ENCODE measurements around the gene LOX. TPM values are rescaled to one million over a fixed set of nuclear protein-coding genes. Genes with fewer than 3 reads are reported as not detected.

The LOX gene
- total RNA-seq, 1 donor from 2014 or later: 0.27 TPM

DNA sequence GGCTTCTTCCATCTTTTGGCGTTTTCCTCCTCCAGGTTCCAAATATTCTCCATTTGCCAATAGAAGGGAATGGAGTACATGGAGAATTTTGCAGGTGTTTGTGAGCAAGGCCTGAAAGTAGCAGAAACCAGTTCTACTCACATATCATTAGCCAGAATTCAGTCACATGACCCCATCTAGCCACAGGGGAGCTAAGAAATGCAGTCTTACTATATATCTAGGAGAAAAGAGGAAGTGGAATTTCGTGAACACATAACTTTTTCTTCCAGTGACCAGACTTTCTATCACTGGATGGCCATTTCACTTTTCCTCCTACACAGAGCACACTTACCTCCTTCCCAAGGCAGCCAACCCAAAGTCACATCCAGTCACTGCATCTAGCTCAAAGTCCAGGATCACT lies 55.1 kb downstream of the LOX start:
- Mint-ChIP-seq H3K36me3 (ENCODE audit: unreplicated experiment) (no peaks in the 10 kb centered on the region), H3K4me1 (ENCODE audit: low read depth, unreplicated experiment) (no peaks in the 10 kb centered on the region), H3K4me3 (ENCODE audit: unreplicated experiment) (no peak overlapping the region), H3K27me3 (ENCODE audit: unreplicated experiment) (no peaks in the 10 kb centered on the region), H3K27ac (ENCODE audit: unreplicated experiment) (no peak overlapping the region), H3K9me3 (ENCODE audit: unreplicated experiment) (no peaks in the 10 kb centered on the region)
- TF ChIP-seq, protein P1, sequence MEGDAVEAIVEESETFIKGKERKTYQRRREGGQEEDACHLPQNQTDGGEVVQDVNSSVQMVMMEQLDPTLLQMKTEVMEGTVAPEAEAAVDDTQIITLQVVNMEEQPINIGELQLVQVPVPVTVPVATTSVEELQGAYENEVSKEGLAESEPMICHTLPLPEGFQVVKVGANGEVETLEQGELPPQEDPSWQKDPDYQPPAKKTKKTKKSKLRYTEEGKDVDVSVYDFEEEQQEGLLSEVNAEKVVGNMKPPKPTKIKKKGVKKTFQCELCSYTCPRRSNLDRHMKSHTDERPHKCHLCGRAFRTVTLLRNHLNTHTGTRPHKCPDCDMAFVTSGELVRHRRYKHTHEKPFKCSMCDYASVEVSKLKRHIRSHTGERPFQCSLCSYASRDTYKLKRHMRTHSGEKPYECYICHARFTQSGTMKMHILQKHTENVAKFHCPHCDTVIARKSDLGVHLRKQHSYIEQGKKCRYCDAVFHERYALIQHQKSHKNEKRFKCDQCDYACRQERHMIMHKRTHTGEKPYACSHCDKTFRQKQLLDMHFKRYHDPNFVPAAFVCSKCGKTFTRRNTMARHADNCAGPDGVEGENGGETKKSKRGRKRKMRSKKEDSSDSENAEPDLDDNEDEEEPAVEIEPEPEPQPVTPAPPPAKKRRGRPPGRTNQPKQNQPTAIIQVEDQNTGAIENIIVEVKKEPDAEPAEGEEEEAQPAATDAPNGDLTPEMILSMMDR (IDR thresholded peaks at IDR 0.05; ENCODE audit: partially characterized antibody, unreplicated experiment): no peak
- DNase-seq: no peak

DNA sequence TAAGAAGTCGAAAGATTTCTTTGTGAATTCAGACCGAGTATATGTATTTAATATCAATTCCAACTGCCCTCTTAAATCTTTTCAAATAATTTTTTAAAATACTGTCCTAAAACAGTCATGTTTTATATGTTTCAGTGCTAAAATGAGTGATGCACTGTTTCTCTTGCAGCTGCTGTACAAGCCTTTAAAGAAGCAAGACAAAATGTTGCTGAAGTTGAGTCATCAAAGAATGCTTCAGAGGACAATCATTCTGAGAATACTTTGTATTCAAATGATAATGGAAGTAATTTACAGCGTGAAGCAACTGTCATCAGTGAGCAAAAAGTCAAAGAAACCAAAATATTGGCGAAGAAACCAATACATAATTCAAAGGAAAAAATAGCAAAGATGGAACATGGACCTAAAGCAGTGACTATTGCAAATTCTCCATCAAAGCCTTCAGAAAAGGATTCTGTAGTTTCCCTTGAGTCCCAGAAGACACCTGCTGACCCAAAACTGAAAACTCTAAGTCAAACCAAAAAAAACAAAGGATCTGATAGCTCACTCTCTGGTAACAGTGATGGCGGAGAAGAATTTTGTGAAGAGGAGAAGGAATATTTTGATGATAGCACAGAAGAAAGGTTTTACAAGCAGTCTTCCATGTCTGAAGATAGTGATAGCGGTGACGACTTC lies 58.0 kb downstream of the LOX start:
- H3K27me3 Mint-ChIP-seq (ENCODE audit: unreplicated experiment): no peaks in the 10 kb centered on the region
- DNase-seq: no peak

DNA sequence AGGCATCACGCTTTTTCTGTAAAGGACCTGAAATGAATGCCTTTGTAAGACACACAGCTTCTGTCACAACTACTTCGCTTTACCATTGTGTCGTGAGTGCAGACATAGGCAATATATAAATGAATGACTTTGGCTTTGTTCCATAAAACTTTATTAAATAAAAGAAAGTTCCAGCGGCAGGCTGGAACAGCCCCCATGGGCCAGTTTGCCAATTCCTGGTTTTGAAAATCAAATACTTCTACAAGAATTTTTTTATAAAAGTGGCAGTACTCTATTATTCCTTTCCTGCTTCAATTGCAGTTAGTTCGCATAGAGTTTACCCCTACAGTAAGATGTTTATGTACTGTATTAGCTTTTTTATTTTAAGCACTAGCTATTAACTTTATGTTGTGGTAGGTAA lies 62.6 kb downstream of the LOX start:
- TF ChIP-seq, protein P1 (IDR thresholded peaks at IDR 0.05; ENCODE audit: partially characterized antibody, unreplicated experiment): no peak
- DNase-seq: no peak
- no peaks in the 10 kb centered on the region for H3K9me3 Mint-ChIP-seq (ENCODE audit: unreplicated experiment)
- H3K27ac Mint-ChIP-seq (ENCODE audit: unreplicated experiment): no peak overlapping the region
- no peak overlapping the region for H3K4me3 Mint-ChIP-seq (ENCODE audit: unreplicated experiment)
- H3K36me3 Mint-ChIP-seq (ENCODE audit: unreplicated experiment): no peaks in the 10 kb centered on the region
- H3K27me3 Mint-ChIP-seq (ENCODE audit: unreplicated experiment): no peaks in the 10 kb centered on the region
- peaks cover 4% of the 10 kb centered on the region for H3K4me1 Mint-ChIP-seq (ENCODE audit: low read depth, unreplicated experiment)

More for the DNA sequence above, 58.0 kb downstream of the LOX start:
- no peaks in the 10 kb centered on the region for H3K36me3 Mint-ChIP-seq (ENCODE audit: unreplicated experiment)
- H3K4me1 Mint-ChIP-seq (ENCODE audit: low read depth, unreplicated experiment): no peaks in the 10 kb centered on the region
- no peaks in the 10 kb centered on the region for H3K9me3 Mint-ChIP-seq (ENCODE audit: unreplicated experiment)
- no peak overlapping the region for H3K27ac Mint-ChIP-seq (ENCODE audit: unreplicated experiment)
- TF ChIP-seq, protein P1 (IDR thresholded peaks at IDR 0.05; ENCODE audit: partially characterized antibody, unreplicated experiment): no peak
- no peak overlapping the region for H3K4me3 Mint-ChIP-seq (ENCODE audit: unreplicated experiment)

DNA sequence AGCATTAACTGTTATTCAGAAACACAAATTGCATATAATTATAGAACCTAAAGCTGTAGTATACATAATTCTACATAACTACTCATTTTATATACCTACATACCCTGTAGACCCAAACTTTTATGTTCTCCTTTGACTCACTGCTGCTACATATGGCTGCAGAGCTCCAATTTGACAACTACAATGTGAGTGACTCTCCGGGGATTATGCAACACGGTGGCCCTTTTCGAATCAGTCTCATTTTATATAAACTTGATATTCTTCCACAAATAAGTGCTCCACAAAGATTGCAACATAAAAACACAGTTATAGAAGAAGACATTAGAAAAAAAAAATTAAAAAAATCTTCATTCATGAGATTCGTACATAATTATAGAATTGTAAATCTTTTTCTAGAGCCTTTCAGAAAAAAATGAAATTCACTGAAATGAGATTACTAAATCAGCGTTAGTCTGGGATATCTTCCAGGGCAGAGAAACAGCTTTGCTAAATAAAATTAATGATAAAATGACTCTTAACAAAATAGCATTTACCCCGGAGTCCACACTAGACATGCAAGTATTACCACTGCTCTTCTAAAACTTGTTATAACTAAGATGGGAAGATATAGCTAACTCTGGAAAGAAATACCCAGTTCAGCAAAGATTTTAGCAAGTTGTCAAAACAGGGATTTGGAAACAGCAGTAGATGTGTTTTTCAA lies 63.7 kb downstream of the LOX start:
- H3K4me3 Mint-ChIP-seq (ENCODE audit: unreplicated experiment): no peak overlapping the region
- DNase-seq: no peak
- H3K4me1 Mint-ChIP-seq (ENCODE audit: low read depth, unreplicated experiment): peaks cover 4% of the 10 kb centered on the region
- no peak overlapping the region for H3K27ac Mint-ChIP-seq (ENCODE audit: unreplicated experiment)
- H3K36me3 Mint-ChIP-seq (ENCODE audit: unreplicated experiment): no peaks in the 10 kb centered on the region
- H3K27me3 Mint-ChIP-seq (ENCODE audit: unreplicated experiment): no peaks in the 10 kb centered on the region
- TF ChIP-seq, protein P1 (IDR thresholded peaks at IDR 0.05; ENCODE audit: partially characterized antibody, unreplicated experiment): no peak
- no peaks in the 10 kb centered on the region for H3K9me3 Mint-ChIP-seq (ENCODE audit: unreplicated experiment)

Other genes with a start within 250 kb of the LOX start
- gene FTMT, start 226.4 kb downstream of the LOX start, total RNA-seq (ENCODE audit: unreplicated experiment): not detected
- gene SRFBP1, start 116.3 kb downstream of the LOX start, total RNA-seq (ENCODE audit: unreplicated experiment): 10.7 TPM
- 0.64 TPM for gene ZNF474, start 51.3 kb upstream of the LOX start, total RNA-seq (ENCODE audit: unreplicated experiment)
- gene SNCAIP, start 234.0 kb upstream of the LOX start, total RNA-seq (ENCODE audit: unreplicated experiment): 6.7 TPM